ENCODE measurements around the gene ATP8B3. TPM values are rescaled to one million over a fixed set of nuclear protein-coding genes. Genes with fewer than 3 reads are reported as not detected.

Gene ATP8B3
- total and polyA plus RNA-seq, 9 of the 15 experiments (the other 6 are each of a cell fraction or from before 2014, with no cell fraction given): 1.2 to 12.3 (median 3.8) TPM

DNA sequence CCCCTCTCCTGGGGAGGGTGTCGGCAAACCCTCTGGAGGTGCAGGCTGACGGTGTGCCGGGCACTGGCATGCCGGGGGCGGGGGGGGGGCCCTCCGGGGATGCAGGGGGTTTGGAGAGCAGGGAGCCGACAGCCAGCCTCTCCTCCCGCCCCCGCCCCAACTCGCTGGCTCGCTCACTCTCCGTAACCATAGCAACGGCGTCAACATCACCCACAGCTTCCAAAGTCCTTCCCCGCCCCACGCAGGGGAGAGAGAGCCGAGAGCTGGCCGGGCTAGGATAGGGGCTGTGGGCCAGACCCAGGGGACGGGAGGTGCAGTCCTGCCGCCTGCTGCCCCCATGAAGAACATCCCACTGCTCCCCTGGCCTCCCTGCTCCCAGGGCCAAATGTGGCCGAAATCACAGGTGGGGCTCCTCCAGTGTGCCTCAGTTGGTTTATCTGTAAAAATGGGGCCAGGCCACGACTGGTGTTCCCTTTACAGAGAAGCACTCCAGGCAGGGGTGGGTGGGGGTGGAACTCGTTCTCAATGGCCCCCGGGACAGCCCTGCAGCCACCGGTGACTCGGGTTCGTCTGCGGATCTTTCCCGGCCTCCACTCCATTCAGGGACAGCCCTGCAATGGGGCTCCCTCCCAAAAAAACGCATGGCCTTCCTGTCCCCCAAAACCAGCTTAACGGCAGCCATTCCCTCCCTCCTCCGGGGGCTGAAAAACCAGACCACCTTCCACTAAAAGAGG lies 48.1 kb upstream of the ATP8B3 start (continued):
- TF ChIP-seq AFF1 (IDR thresholded peaks at IDR 0.05; ENCODE audit: low read depth in 1 of 2, partially characterized antibody in 2 of 2): no peak
- TF ChIP-seq RBBP5 (IDR thresholded peaks at IDR 0.05; ENCODE audit: borderline replicate concordance, insufficient read depth, low read length, poor library complexity, severe bottlenecking): peak; percentile 32
- no peak for TF ChIP-seq ZNF224 (CRISPR knock-in tag; IDR thresholded peaks at IDR 0.05)
- 0 out of 6 replicates have a peak, but pooled peaks of 1 of the 3 experiments have one; percentile 10 for TF ChIP-seq CTCF (IDR thresholded peaks at IDR 0.05 in 2 of 3, conservative IDR thresholded peaks at IDR 0.05 in 1 of 3; ENCODE audit: insufficient read depth in 2 of 3, low read depth in 1 of 3, low read length in 3 of 3)
